ENCODE measurements around the gene AFF2.

DNA sequence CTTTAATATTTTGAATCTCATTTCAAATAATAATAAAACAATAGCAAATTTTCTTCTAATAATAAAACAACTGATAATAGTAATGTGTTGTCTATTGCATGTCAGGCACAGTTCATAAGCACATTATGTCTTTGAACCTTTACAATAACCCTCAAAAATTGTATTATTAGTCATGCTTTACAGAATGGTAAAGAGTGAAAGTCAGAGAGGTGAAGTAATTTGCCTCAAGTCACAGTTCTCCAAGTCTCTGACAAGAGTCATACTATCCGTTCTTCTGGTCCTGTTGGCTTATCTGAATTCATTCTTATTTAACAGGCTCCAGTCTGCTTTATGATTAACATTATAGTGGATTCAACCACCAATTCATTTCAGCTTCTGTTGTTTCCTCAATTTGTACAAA lies 313.0 kb downstream of the AFF2 start:
- TF ChIP-seq POLR2A (IDR thresholded peaks at IDR 0.05) (no peak), POLR2AphosphoS5 (IDR thresholded peaks at IDR 0.05; ENCODE audit: insufficient read depth in 1 of 2, low read depth in 1 of 2) (no peak)
- TF ChIP-seq, protein P1, sequence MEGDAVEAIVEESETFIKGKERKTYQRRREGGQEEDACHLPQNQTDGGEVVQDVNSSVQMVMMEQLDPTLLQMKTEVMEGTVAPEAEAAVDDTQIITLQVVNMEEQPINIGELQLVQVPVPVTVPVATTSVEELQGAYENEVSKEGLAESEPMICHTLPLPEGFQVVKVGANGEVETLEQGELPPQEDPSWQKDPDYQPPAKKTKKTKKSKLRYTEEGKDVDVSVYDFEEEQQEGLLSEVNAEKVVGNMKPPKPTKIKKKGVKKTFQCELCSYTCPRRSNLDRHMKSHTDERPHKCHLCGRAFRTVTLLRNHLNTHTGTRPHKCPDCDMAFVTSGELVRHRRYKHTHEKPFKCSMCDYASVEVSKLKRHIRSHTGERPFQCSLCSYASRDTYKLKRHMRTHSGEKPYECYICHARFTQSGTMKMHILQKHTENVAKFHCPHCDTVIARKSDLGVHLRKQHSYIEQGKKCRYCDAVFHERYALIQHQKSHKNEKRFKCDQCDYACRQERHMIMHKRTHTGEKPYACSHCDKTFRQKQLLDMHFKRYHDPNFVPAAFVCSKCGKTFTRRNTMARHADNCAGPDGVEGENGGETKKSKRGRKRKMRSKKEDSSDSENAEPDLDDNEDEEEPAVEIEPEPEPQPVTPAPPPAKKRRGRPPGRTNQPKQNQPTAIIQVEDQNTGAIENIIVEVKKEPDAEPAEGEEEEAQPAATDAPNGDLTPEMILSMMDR (IDR thresholded peaks at IDR 0.05) = no peak
